D721Med (cell line): Measurements from ENCODE around the gene KRR1.
"Not testable (repeated sequence)": the region's sequence is repeated elsewhere in the genome, so short reads cannot be mapped to it uniquely, and the experiment has no call there.

Experiments used
- DNase-seq: peaks from one replicate; pipeline ENCODE4 v3.0.0; 2011; ENCODE audit warnings: low spot score; ENCODE audit not compliant: insufficient read length
- FAIRE-seq: peaks from 2 replicates; lab custom pipeline; 2011; peaks lifted over from hg19 to GRCh38; lab: Jason Lieb, UNC
- CTCF ChIP-seq: IDR thresholded peaks from 2 replicates; pipeline ENCODE4 v1.5.1; 2012; ENCODE audit warnings: mild to moderate bottlenecking, control low read depth; ENCODE audit not compliant: insufficient read depth; ENCODE audit errors: missing control alignments

Gene KRR1

DNA sequence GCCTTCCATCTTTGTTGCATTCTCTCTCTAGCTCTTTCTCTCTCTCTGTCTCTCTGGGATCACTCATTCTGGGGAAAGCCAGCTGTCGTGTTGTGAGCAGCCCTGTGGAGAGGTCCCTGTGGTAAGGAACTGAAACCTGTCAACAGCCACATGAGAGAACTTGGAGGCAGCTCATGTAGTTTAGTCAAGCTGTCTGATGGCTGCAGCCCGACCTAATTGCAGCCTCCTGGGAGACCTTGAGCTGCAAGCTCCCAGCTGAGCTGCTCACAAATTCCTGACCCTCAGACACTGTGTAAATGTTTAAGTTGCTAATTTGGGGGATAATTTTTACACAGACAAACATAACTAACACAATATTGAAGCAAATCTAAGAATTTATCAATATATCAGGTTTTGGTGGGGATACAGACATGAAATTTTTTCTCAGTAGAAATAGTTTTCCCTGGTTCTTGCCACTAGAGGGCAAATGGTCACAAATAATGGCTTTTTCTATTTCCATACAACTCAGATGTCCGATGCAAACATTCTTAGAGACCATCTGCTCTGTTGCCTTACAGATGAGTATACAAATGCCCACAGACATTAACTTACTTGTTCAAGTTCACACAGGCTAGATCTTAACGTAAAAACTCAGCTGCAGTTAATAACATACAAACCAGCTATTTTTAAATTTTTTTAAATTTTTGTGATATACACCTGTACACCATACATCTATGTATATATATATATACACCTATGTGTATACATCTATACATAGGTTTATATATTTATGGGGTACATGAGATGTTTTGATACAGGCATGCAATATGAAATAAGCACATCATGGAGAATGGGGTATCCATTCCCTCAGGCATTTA, 15.5 kb upstream of the KRR1 start:
- FAIRE-seq: peak; percentile 67
- TF ChIP-seq CTCF: peak; percentile 78
- peak; percentile 17 for DNase-seq

DNA sequence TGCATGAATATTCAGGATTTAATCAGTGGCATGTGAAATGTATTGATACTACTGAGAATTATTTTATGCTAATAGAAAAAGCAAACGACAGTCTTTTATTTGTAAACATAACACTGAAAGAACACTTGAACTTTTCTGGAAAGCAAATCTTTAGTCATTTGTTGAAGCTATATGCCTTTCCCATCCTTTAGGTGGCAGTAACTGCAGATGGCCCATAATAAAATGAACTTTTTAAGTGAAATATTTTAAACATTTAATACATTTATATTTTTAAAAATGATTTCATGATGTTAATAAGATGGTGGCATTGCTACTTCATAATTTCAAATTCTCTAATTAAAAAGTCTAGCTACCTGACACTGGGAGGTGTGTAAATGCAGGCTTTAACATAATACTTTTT, 13.9 kb upstream of the KRR1 start:
- no peak for DNase-seq
- no peak for FAIRE-seq
- TF ChIP-seq CTCF: no peak

DNA sequence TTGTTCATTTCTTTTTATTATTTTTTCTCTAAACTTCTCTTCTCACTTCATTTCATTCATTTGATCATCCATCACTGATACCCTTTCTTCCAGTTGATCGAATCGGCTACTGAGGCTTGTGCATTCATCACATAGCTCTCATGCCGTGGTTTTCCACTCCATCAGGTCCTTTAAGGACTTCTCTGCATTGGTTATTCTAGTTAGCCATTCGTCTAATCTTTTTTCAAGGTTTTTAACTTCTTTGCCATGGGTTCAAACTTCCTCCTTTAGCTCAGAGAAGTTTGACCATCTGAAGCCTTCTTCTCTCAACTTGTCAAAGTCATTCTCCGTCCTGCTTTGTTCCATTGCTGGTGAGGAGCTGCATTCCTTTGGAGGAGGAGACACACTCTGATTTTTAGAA, 10.7 kb upstream of the KRR1 start:
- DNase-seq, FAIRE-seq: not testable (repeated sequence)

DNA sequence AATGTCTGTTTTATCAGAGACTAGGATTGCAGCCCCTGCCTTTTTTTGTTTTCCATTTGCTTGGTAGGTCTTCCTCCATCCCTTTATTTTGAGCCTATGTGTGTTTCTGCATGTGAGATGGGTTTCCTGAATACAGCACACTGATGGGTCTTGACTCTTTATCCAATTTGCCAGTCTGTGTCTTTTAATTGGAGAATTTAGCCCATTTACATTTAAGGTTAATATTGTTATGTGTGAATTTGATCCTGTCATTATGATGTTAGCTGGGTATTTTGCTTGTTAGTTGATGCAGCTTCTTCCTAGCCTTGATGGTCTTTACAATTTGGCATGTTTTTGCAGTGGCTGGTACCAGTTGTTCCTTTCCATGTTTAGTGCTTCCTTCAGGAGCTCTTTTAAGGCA, 9.8 kb upstream of the KRR1 start:
- DNase-seq, FAIRE-seq: not testable (repeated sequence)

GRCh38 chr12:75509621-75510020, 1.8 kb downstream of the KRR1 start:
- DNase-seq (no peak), FAIRE-seq (no peak)
- no peak for TF ChIP-seq CTCF

DNA sequence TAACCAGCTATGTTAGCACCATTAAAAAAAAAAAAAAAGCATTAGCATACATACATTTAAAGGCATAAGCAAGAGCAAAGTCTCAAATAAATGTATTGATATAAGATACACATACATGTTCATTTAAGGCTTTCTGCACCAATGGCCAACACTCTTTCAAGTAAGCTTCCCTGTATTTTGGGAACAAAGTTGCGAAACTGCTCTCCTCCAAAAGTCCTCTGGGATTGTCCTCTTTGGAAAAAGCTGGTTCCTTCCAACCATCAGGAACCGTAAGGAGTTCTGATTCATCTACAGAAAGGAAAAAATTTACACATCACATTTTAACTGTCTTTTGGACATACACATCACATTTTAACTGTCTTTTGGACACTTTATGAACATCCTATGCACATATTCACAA, 3.2 kb downstream of the KRR1 start:
- TF ChIP-seq CTCF: no peak
- DNase-seq (no peak), FAIRE-seq (no peak)

DNA sequence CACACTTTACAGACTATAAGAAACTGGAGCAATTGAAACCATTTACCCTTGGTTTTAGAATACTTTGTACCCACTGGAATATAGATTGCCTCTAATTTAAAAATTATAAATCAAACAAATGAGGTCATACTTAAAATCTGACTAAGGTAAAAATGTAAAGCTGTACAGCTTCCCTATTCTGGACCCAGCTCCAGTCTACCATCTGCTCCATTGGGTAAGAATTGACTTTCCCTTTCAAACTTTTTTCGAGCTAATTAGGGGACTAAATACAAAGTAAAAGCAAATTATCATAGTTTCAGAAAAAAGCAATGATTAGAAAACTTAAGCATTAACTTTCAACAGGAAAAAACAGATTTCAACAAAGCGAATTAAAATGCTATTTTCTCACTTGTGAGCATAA, 4.3 kb downstream of the KRR1 start:
- TF ChIP-seq CTCF: no peak
- no peak for FAIRE-seq
- no peak for DNase-seq

GRCh38 chr12:75505706-75506312, 5.6 kb downstream of the KRR1 start:
- DNase-seq (no peak), FAIRE-seq (peak; percentile 44)
- peak; percentile 51 for TF ChIP-seq CTCF
